GM10847 (cell line): Measurements from ENCODE around the gene RHOB.

Experiments used
- POLR2A ChIP-seq: IDR thresholded peaks from 2 replicates; pipeline ENCODE4 v1.6.1; 2011; ENCODE audit not compliant: insufficient read length; ENCODE audit errors: extremely low read depth

The RHOB gene

DNA sequence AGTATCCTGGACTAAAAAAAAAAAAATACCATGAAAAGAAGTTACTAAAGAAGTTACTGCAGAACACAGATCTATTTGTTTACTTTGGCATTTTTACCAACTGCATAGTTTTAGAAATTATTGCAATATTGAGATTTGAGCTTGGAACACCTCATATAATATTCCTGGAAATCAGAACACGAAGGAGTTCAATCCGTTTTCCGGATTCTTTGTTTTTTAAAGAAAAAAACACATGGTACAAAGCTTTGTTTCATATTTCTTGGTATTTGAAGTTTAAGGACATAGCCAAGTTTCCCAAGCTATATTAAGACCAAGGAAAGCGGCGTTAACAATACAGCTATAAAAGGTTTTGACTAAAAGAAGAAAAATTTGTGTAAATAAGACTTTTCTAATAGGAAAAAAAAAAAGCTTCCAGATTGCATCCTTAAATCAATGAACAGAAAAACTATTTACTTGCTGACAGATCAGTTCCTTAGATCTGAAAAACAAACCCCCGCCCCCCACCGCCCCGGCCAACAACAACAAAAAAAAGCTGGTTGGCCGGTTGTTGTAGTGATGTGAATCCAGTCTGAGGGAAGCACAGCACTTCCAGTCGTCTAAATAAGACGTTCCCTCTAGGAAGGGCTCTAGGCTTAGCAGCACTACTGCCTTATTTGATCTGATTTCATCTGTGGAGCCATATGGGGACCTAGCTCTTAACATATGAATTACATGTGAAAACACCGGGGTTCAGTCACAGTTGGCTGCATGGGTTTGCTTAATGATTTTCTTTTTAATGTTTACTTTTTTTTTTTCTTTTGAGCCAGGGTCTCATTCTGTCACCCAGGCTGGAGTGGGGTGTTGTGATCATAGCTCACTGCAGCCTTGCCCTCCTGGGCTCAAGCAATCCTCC, 2.5 kb upstream of the RHOB start:
- no peak for TF ChIP-seq POLR2A

DNA sequence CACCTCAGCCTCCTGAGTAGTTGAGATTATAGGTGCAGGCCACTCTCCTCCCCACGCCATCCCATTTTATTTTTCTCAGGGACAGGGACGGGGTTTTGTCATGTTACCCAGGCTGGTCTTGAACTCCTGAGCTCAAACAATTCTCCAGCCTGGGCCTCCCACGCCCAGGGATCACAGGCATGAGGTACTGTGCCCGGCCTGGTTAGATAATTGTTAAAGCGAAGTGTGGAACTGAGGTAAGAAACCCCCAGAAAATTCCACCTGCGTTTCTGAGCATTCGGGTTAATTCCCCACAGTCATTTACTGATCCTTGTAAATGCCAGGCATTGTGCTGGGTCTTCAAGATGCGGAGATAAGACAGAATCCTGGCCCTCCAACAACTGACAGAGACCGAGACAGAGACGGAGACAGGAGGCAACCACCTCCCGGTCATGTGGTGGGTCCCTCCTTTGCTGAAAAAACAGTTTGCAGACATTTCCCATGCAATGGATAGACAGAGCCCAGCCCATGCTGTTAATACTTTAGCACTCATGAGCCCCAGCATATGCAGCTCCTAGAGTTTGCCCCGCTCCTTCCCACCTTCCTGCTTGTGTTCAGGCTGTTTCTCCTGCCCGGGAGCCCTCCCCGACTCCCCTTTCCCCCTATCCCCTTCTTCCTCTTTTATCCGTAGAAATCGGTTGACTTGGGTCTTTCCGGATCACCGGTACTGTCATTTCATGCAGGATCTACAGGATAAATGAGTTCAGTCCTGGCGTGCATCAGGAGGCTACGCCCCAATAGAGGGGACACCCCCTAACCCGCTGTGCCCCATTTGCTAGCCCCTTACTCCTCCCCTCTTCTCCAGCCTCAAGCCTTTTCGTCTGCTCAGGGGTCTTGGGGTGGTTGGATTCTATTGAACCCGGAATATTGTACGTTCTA, 1.6 kb upstream of the RHOB start:
- TF ChIP-seq POLR2A = no peak

DNA sequence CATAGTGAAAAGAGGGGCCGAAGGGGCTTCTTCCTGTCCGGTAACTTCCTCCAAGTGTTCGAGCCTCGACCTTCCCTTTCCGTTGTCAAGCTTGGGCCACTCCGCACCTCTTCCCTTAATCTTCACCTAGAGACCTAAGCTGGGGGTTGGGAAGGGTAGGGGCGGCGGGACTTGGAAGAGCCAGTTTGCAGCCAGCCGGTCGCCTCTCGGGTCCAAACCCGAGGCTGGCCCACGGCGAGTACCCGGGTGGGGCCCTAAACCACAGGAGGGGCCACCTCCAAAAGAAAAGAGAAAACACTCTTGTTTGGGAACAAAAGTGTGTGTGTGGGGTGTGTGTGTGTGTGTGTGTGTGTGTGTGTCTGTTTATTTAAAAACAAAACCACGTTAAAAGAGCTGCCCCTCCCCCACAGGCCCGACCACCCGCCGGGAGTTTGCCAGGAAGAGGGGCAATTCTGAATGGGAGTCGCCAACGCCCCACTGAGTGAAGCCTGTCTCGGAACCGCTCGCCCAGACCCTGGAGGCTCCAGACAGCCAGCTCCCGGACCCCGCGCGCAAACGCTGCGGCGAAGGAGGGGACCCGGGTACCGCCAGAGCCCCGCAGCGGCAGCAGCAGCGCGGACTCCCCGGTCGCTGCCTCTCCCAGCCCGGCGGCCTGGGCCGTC, 488 bp upstream of the RHOB start:
- no peak for TF ChIP-seq POLR2A

DNA sequence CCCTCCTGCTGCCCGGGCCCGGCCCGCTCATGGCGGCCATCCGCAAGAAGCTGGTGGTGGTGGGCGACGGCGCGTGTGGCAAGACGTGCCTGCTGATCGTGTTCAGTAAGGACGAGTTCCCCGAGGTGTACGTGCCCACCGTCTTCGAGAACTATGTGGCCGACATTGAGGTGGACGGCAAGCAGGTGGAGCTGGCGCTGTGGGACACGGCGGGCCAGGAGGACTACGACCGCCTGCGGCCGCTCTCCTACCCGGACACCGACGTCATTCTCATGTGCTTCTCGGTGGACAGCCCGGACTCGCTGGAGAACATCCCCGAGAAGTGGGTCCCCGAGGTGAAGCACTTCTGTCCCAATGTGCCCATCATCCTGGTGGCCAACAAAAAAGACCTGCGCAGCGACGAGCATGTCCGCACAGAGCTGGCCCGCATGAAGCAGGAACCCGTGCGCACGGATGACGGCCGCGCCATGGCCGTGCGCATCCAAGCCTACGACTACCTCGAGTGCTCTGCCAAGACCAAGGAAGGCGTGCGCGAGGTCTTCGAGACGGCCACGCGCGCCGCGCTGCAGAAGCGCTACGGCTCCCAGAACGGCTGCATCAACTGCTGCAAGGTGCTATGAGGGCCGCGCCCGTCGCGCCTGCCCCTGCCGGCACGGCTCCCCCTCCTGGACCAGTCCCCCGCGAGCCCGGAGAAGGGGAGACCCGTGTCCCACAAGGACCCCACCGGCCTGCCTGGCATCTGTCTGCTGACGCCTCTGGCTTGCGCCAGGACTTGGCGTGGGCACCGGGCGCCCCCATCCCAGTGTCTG, 767 bp downstream of the RHOB start:
- TF ChIP-seq POLR2A = no peak

DNA sequence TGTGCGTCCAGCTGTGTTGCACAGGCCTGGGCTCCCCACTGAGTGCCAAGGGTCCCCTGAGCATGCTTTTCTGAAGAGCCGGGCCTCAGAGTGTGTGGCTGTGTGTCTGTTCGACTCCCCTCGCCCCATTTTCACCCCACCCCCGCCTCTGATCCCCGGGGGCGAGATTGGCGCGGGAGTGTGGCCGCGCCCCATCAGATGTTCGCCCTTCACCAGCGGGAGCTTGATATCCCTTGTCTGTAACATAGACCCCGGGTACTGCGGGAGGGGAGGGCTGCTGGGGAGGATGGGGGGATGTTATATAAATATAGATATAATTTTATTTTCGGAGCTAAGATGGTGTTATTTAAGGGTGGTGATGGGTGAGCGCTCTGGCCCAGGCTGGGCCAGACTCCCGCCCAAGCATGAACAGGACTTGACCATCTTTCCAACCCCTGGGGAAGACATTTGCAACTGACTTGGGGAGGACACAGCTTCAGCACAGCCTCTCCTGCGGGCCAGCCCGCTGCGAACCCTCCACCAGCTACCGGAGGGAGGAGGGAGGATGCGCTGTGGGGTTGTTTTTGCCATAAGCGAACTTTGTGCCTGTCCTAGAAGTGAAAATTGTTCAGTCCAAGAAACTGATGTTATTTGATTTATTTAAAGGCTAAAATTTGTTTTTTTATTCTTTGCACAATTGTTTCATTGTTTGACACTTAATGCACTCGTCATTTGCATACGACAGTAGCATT, 1.5 kb downstream of the RHOB start:
- no peak for TF ChIP-seq POLR2A

DNA sequence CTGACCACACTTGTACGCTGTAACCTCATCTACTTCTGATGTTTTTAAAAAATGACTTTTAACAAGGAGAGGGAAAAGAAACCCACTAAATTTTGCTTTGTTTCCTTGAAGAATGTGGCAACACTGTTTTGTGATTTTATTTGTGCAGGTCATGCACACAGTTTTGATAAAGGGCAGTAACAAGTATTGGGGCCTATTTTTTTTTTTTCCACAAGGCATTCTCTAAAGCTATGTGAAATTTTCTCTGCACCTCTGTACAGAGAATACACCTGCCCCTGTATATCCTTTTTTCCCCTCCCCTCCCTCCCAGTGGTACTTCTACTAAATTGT, 2.1 kb downstream of the RHOB start:
- TF ChIP-seq POLR2A = no peak

DNA sequence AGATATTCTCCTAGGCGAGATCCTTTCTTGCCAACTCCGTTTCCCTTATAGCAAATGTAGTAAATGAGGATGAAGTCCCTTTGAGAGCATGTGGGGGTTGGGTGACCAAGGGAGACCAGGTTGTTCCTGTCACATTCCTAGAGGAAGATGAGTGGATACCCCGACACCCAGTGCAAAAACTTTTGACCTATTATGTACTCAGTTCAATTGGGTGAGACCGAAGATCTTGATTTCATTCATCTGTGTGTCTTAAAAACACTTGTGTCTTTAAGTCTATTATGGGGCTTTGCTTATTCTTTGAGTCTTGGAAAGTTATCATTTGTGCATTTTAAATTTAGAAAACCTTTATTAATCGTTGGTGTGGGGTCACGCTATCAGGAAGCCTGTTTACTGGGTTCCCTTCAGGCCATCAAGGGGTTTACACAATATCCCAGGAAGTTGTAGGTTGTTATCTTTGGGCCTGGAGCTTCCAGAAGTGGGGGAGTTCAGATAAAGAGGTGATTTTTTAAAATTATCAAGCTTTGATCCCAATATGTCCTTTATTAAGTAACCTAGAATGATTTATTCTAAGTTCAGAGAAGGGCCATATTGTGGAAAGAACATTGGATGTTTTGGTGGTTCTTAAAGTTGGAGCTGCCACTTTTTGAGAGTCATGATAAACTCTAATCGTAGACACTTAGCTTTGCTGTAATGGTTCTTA, 2.8 kb downstream of the RHOB start:
- no peak for TF ChIP-seq POLR2A

DNA sequence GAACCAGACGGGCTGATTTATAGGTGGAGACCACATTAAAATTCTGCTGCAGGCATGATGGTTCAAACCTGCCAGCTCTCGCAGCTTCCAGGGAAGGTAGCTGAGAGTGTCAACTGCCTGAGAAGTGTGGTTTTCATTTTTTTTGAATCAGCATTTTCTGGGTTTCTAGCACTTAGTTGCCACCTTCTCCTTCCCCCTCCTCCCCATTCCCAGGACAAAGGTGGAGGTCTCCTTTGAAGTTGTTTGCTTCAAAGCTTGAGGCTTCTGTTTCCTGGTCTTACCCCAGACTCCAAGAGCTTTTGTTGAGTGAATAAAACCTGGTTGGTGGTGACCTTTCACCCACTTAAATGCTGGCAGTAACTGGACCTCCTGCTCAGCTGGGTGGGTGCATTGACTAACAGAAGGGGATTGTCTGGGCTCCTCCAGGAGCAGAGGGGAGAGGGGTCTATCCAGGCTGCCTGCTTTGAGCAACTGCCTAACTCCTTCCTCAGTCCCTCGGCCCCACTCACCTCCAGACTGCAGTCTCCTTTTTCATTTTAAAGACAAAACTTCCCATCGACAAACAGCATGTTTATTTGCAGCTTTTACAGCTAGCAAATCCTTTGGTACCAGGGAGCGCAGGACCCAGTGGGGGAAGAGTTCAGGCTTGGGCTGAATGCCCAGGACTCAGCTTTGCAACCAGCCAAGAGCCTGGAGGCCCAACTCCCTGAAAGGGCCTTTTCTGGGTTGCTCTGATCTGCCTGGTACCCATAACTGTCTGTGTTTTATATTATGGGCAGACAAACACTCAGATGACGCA, 3.5 kb downstream of the RHOB start:
- no peak for TF ChIP-seq POLR2A

DNA sequence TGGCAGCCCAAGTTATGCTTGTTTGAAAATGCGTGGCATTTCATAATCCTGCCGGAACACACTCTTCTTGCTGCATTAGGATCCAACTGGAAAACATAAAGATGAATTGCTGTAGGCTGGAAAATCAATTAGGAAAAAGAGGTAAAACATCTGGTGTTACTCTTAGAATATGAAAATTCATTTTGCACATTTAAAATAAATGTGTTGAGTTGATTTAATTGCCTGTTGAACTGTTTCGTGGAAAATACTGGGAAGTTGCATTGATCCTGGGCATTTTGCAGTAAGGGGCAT, 4.1 kb downstream of the RHOB start:
- no peak for TF ChIP-seq POLR2A

DNA sequence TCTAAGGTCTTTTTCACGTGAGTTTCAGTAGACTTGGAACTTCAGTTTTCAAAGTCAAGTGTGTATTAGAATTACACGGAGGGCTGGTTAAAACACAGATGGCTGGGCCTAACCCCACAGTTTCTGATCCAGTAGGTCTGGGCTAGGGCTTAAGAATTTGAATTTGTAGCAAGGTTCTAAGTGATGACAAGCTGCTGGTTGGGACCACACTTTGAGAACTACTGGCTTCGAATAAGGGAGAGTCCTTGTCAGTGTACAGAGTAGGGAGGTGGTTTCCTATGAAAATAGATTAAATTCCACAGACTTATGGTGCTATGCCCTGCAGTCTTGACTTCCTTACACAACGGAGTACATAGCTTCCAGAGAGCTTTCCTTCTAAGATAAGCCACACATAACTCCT, 4.5 kb downstream of the RHOB start:
- TF ChIP-seq POLR2A = no peak

DNA sequence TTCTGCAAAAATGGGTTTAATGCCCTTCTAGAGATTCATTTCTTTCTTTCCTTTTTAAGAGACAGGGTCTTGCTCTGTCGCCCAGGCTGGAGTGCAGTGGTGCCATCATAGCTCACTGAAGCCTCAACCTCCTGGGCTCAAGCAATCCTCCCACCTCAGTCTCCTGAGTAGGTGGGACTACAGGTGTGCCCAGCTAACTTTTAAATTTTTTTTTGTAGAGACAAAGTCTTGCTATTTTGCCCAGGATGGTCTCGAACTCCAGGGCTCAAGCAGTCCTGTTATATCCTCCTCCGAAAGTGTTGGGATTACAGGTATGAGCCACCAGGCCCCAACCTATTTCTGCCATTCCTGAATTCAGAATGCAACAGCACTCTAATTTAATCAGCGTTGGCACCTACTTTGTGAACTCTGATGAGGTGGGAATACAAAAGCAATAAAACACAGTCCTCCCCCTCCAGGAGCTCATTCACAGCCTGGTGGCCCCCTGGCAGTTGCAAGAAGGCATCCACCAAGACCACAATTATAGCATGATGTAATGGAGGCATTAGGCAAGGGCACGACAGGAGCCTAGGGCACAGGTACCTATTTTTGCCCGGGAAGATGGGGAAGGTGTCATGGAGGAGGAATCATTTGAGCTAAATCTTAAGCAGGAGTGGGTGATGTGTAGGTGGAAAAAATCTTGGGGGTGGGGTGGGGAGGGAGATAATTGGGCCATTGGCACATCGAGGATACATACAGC, 5.1 kb downstream of the RHOB start:
- no peak for TF ChIP-seq POLR2A

DNA sequence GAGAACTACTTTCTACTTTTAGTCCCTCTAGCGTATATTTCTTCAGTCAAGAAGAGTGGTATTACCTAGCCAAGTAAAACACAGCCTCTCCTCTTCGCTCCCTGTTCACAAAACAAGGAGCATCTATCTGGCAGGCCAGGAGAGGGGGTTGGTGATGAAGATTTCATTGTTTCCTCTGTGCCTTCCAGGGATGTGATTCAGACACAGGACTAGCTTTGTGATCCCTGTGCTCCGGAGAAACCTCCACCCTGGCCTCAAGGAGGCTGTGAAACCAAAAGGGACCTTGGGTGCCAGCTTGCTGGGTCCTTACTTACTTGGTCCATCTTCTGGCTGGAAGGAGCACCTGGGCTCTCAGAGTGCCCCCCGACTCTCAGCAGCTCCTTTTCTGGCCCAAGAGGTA, 5.7 kb downstream of the RHOB start:
- TF ChIP-seq POLR2A = no peak
